ENCODE measurements around the gene RSPH9. TPM values are rescaled to one million over a fixed set of nuclear protein-coding genes. Genes with fewer than 3 reads are reported as not detected.
"Not testable (repeated sequence)": the region's sequence is repeated elsewhere in the genome, so short reads cannot be mapped to it uniquely, and the experiment has no call there.

RSPH9 gene
- total RNA-seq, 1 donor from 2014 or later = 0.80 TPM

GRCh38 chr6:43698584-43699349, 53.9 kb downstream of the RSPH9 start:
- Mint-ChIP-seq H3K27me3 (ENCODE audit: low read depth) (no peaks in the 10 kb centered on the region), H3K27ac (peak overlapping the region; percentile 80), H3K9me3 (no peaks in the 10 kb centered on the region), H3K4me3 (no peak overlapping the region), H3K36me3 (no peaks in the 10 kb centered on the region), H3K4me1 (peaks cover 43% of the 10 kb centered on the region)
- DNase-seq (ENCODE audit: low spot score in 2 of 2, unreplicated experiment in 2 of 2) = no peak
- TF ChIP-seq CTCF (IDR thresholded peaks at IDR 0.05; ENCODE audit: unreplicated experiment) = no peak

GRCh38 chr6:43699564-43700186, 54.8 kb downstream of the RSPH9 start:
- Mint-ChIP-seq H3K4me1 (peaks cover 45% of the 10 kb centered on the region), H3K27ac (peak overlapping the region; percentile 85), H3K4me3 (no peak overlapping the region), H3K9me3 (no peaks in the 10 kb centered on the region), H3K36me3 (no peaks in the 10 kb centered on the region), H3K27me3 (ENCODE audit: low read depth) (no peaks in the 10 kb centered on the region)
- DNase-seq (ENCODE audit: low spot score in 2 of 2, unreplicated experiment in 2 of 2) = no peak
- no peak for TF ChIP-seq CTCF (IDR thresholded peaks at IDR 0.05; ENCODE audit: unreplicated experiment)

GRCh38 chr6:43700939-43701560, 56.2 kb downstream of the RSPH9 start:
- H3K4me1 Mint-ChIP-seq = peaks cover 56% of the 10 kb centered on the region
- not testable (repeated sequence) for H3K27ac Mint-ChIP-seq; H3K27me3 Mint-ChIP-seq (ENCODE audit: low read depth); H3K4me3 Mint-ChIP-seq; H3K36me3 Mint-ChIP-seq; H3K9me3 Mint-ChIP-seq; DNase-seq (ENCODE audit: low spot score in 2 of 2, unreplicated experiment in 2 of 2)

- TF ChIP-seq CTCF (IDR thresholded peaks at IDR 0.05; ENCODE audit: unreplicated experiment) = no peak
- H3K4me1 Mint-ChIP-seq = peaks cover 67% of the 10 kb centered on the region
- peak overlapping the region; percentile 90 for H3K27ac Mint-ChIP-seq
- no peak for DNase-seq (ENCODE audit: low spot score in 2 of 2, unreplicated experiment in 2 of 2)
- no peak overlapping the region for H3K4me3 Mint-ChIP-seq
- no peaks in the 10 kb centered on the region for H3K36me3 Mint-ChIP-seq
- H3K9me3 Mint-ChIP-seq = no peaks in the 10 kb centered on the region
- H3K27me3 Mint-ChIP-seq (ENCODE audit: low read depth) = no peaks in the 10 kb centered on the region
Measured at GRCh38 chr6:43702171-43702533, 57.3 kb downstream of the RSPH9 start.

GRCh38 chr6:43702534-43703440, 58.0 kb downstream of the RSPH9 start:
- Mint-ChIP-seq H3K9me3 (no peaks in the 10 kb centered on the region), H3K4me3 (no peak overlapping the region), H3K27me3 (ENCODE audit: low read depth) (no peaks in the 10 kb centered on the region), H3K27ac (peak overlapping the region; percentile 90), H3K36me3 (no peaks in the 10 kb centered on the region), H3K4me1 (peaks cover 70% of the 10 kb centered on the region)
- no peak for TF ChIP-seq CTCF (IDR thresholded peaks at IDR 0.05; ENCODE audit: unreplicated experiment)
- DNase-seq (ENCODE audit: low spot score in 2 of 2, unreplicated experiment in 2 of 2) = peak; percentile 44 to 75

Data from mesothelial cell of epicardium (in vitro differentiated cells).